ENCODE results near the gene CLOCK.
"Not testable (repeated sequence)": the region's sequence is repeated elsewhere in the genome, so short reads cannot be mapped to it uniquely, and the experiment has no call there.

Gene CLOCK

DNA sequence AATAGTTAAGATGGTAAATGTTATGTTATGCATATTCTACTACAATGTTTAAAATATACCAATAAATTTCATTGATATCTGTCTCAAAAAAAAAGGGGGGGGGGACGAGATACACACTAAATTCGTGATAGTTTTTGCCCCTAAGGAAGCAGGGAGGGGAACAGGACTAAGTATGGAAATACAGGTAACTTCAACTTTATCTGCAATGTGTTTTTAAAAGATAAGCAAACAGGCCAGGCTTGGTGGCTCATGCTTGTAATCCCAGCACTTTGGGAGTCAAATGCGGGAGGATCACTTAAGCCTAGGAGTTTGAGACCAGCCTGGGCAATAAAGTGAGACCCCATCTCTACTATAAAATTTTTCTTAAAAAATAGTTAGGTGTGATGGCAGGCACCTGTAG lies 13.4 kb upstream of the CLOCK start:
- H3K4me3 ChIP-seq (ENCODE audit: low read depth, low read length), result no peak overlapping the region
- peaks cover 9% of the 10 kb centered on the region; the same call in 1 of the 2 replicates for H3K4me1 ChIP-seq (ENCODE audit: control insufficient read depth, insufficient read depth, low read length)
- H3K36me3 ChIP-seq (ENCODE audit: control insufficient read depth, insufficient read depth, low read length), result no peaks in the 10 kb centered on the region
- no peak overlapping the region for H3K9ac ChIP-seq (ENCODE audit: low read depth, low read length)
- no peak overlapping the region for H3K27ac ChIP-seq (ENCODE audit: low read depth, low read length)
- no peaks in the 10 kb centered on the region for H3K9me3 ChIP-seq (ENCODE audit: control insufficient read depth, insufficient read depth, low read length)
- no peaks in the 10 kb centered on the region for H3K27me3 ChIP-seq (ENCODE audit: control insufficient read depth, insufficient read depth, low read length)

DNA sequence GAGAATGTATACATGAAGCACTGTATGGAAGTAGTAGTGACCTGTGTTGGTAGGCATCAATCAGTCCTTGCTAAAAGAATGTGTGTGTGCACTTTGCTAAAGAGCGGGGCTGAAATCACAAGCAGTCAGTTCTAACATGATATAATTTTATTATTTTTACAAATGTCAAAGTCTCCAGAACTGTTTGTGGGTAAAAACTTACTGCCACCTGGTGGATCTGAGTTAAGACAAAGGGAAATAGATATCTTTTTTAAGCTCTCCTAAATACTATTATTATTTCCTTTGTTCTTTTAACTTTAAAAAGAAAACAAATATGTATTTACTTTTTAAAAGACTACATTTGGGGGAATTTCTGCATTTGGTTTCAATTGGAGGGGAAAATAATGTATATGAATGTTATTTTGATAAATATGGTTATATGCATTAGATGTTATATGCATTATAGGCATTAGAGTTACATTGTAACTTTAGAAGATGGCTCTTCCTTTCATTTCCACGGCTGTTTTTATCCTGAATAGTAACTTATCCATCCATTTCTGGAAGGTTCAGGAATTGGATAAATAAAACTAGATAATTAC lies 7.8 kb upstream of the CLOCK start:
- peaks cover 16% of the 10 kb centered on the region for H3K4me1 ChIP-seq (ENCODE audit: control insufficient read depth, insufficient read depth, low read length)
- H3K27me3 ChIP-seq (ENCODE audit: control insufficient read depth, insufficient read depth, low read length), result no peaks in the 10 kb centered on the region
- H3K27ac ChIP-seq (ENCODE audit: low read depth, low read length), result no peak overlapping the region
- H3K4me3 ChIP-seq (ENCODE audit: low read depth, low read length), result no peak overlapping the region
- no peaks in the 10 kb centered on the region for H3K36me3 ChIP-seq (ENCODE audit: control insufficient read depth, insufficient read depth, low read length)
- no peaks in the 10 kb centered on the region for H3K9me3 ChIP-seq (ENCODE audit: control insufficient read depth, insufficient read depth, low read length)
- no peak overlapping the region for H3K9ac ChIP-seq (ENCODE audit: low read depth, low read length)

DNA sequence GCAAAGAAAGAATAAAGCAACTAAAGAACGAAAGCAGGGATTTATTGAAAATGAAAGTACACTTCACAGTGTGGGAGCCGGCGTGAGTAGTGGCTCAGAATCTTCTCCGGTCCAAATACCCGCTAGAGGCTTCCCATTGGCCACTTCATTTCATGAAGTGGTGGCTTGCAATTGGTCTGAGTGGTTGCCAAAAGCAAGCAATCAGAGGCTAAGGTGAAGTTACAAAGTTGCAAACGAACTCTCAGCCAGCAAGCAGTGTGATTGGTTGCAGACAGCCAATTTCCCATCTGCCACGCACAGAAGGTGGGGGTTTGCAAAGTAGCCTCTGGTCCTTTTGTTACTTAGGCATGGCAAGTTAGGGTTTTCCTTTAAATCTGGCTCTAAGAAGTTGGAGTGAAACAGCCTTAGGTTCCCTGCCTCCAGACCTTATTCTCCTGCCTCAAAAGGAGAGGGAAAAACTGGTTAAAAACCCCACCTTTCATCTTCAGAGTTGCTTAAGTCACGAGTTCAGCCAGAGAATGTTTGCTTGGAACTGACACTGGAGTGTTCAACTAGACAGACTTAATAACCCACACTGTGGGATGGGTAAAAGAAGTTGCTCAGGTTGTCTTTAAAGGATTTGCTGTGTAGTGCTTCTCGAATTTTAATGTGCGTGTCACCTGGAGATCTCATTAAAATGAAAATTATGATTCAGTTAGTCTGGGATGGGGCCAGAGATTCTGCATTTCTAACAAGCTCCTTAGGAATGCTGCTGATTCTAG lies 6.9 kb upstream of the CLOCK start:
- H3K27ac ChIP-seq (ENCODE audit: low read depth, low read length), result no peak overlapping the region
- H3K27me3 ChIP-seq (ENCODE audit: control insufficient read depth, insufficient read depth, low read length), result no peaks in the 10 kb centered on the region
- no peak overlapping the region for H3K9ac ChIP-seq (ENCODE audit: low read depth, low read length)
- no peaks in the 10 kb centered on the region for H3K9me3 ChIP-seq (ENCODE audit: control insufficient read depth, insufficient read depth, low read length)
- H3K36me3 ChIP-seq (ENCODE audit: control insufficient read depth, insufficient read depth, low read length), result no peaks in the 10 kb centered on the region
- peaks cover 18% of the 10 kb centered on the region for H3K4me1 ChIP-seq (ENCODE audit: control insufficient read depth, insufficient read depth, low read length)
- no peak overlapping the region for H3K4me3 ChIP-seq (ENCODE audit: low read depth, low read length)

DNA sequence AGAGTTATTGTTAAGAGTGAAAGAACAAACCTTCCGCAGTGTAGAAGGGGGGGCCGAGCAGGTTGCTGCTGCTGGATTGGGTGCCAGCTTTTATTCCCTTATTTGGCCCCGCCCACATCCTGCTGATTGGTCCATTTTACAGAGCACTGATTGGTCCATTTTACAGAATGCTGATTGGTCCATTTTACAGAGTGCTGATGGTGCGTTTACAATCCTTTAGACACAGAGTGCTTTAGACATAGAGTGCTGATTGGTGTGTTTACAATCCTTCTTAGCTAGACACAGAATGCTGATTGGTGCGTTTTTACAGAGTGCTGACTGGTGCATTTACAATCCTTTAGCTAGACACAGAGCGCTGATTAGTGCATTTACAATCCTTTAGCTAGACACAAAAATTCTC lies 5.3 kb upstream of the CLOCK start:
- peaks cover 27% of the 10 kb centered on the region for H3K4me1 ChIP-seq (ENCODE audit: control insufficient read depth, insufficient read depth, low read length)
- not testable (repeated sequence) for H3K27ac ChIP-seq (ENCODE audit: low read depth, low read length); H3K27me3 ChIP-seq (ENCODE audit: control insufficient read depth, insufficient read depth, low read length); H3K9me3 ChIP-seq (ENCODE audit: control insufficient read depth, insufficient read depth, low read length); H3K4me3 ChIP-seq (ENCODE audit: low read depth, low read length); H3K36me3 ChIP-seq (ENCODE audit: control insufficient read depth, insufficient read depth, low read length); H3K9ac ChIP-seq (ENCODE audit: low read depth, low read length)

DNA sequence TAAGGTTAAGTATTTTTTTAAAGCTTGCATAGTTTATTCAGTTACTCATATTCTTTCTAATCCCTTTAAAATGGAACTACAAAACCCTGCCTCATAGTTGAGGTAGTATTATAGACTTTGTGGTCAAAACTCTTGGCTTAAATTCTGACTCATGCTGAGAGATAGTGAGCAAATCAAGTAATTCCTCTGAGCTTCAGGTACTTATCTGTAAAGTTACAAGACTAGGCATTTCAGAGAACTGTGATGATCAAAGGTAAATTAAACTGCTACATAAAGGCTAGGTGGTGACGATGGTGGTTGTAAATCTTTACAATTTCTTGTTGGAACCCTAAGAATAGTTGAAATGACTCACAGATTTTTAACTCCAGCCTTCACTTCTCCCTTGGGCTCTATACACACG lies 3.2 kb upstream of the CLOCK start:
- Histone ChIP-seq H3K27ac (ENCODE audit: low read depth, low read length) (no peak overlapping the region), H3K9ac (ENCODE audit: low read depth, low read length) (no peak overlapping the region), H3K9me3 (ENCODE audit: control insufficient read depth, insufficient read depth, low read length) (no peaks in the 10 kb centered on the region), H3K4me3 (ENCODE audit: low read depth, low read length) (no peak overlapping the region), H3K4me1 (ENCODE audit: control insufficient read depth, insufficient read depth, low read length) (peaks cover 27% of the 10 kb centered on the region), H3K27me3 (ENCODE audit: control insufficient read depth, insufficient read depth, low read length) (no peaks in the 10 kb centered on the region), H3K36me3 (ENCODE audit: control insufficient read depth, insufficient read depth, low read length) (no peaks in the 10 kb centered on the region)

DNA sequence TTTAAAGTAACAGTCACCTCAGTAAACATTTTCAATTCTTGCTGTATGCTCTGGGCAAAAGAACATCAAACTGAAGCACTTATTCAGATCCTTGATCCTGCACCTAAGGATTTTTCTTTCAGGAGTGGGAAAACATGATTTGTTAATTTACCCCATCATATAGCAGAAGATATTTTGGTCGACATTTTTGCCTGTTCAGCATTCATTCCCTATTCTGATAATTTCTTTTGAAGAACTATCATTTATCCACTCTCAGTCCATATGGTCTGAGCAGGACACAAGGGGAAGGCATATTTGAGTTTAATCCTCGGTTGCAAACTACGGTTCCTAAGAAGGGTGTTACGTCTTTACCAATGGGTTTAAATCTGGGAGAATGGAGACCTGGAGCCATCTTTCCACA lies 1.2 kb upstream of the CLOCK start:
- peaks cover 33% of the 10 kb centered on the region for H3K4me1 ChIP-seq (ENCODE audit: control insufficient read depth, insufficient read depth, low read length)
- peak overlapping the region; percentile 87 for H3K4me3 ChIP-seq (ENCODE audit: low read depth, low read length)
- H3K9me3 ChIP-seq (ENCODE audit: control insufficient read depth, insufficient read depth, low read length), result no peaks in the 10 kb centered on the region
- no peaks in the 10 kb centered on the region for H3K27me3 ChIP-seq (ENCODE audit: control insufficient read depth, insufficient read depth, low read length)
- peak overlapping the region; percentile 98 for H3K27ac ChIP-seq (ENCODE audit: low read depth, low read length)
- no peaks in the 10 kb centered on the region for H3K36me3 ChIP-seq (ENCODE audit: control insufficient read depth, insufficient read depth, low read length)
- H3K9ac ChIP-seq (ENCODE audit: low read depth, low read length), result peak overlapping the region; percentile 84; the same call in 1 of the 2 replicates

DNA sequence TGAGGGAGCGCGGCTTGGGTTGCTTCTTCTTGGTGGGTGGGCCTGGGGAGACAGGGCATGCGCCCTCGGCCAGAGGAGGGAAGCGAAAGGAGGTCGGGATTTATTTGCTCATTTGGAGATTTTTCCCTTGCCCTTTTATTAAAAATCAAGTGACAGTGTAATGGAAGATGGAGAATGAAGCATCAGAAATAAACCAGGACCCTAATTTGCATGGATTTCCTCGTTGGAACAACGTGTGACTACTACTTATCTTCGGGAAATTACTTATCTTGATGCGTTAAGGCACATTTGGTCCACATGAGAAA lies 709 bp upstream of the CLOCK start:
- H3K9me3 ChIP-seq (ENCODE audit: control insufficient read depth, insufficient read depth, low read length), result no peaks in the 10 kb centered on the region
- peak overlapping the region; percentile 84 for H3K9ac ChIP-seq (ENCODE audit: low read depth, low read length)
- peak overlapping the region; percentile 98 for H3K27ac ChIP-seq (ENCODE audit: low read depth, low read length)
- H3K27me3 ChIP-seq (ENCODE audit: control insufficient read depth, insufficient read depth, low read length), result no peaks in the 10 kb centered on the region
- H3K4me3 ChIP-seq (ENCODE audit: low read depth, low read length), result peak overlapping the region; percentile 87
- no peaks in the 10 kb centered on the region for H3K36me3 ChIP-seq (ENCODE audit: control insufficient read depth, insufficient read depth, low read length)
- peaks cover 37% of the 10 kb centered on the region for H3K4me1 ChIP-seq (ENCODE audit: control insufficient read depth, insufficient read depth, low read length)

DNA sequence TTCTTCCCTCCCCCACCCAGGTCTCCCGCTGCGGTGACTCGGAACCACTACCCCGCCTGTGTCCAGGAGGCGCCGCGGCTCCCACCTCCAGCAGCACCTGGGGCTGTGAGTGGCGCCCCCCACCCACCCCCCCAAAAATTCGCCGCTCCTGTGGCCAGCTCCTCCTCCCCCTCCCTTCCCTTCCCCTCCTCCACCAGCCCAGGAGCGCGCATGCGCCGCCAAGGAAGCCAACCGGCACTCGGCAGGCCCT lies 278 bp downstream of the CLOCK start:
- peaks cover 38% of the 10 kb centered on the region for H3K4me1 ChIP-seq (ENCODE audit: control insufficient read depth, insufficient read depth, low read length)
- peak overlapping the region; percentile 84; the same call in 1 of the 2 replicates for H3K9ac ChIP-seq (ENCODE audit: low read depth, low read length)
- H3K36me3 ChIP-seq (ENCODE audit: control insufficient read depth, insufficient read depth, low read length), result no peaks in the 10 kb centered on the region
- peak overlapping the region; percentile 98 for H3K27ac ChIP-seq (ENCODE audit: low read depth, low read length)
- H3K9me3 ChIP-seq (ENCODE audit: control insufficient read depth, insufficient read depth, low read length), result no peaks in the 10 kb centered on the region
- H3K4me3 ChIP-seq (ENCODE audit: low read depth, low read length), result peak overlapping the region; percentile 87
- no peaks in the 10 kb centered on the region for H3K27me3 ChIP-seq (ENCODE audit: control insufficient read depth, insufficient read depth, low read length)

DNA sequence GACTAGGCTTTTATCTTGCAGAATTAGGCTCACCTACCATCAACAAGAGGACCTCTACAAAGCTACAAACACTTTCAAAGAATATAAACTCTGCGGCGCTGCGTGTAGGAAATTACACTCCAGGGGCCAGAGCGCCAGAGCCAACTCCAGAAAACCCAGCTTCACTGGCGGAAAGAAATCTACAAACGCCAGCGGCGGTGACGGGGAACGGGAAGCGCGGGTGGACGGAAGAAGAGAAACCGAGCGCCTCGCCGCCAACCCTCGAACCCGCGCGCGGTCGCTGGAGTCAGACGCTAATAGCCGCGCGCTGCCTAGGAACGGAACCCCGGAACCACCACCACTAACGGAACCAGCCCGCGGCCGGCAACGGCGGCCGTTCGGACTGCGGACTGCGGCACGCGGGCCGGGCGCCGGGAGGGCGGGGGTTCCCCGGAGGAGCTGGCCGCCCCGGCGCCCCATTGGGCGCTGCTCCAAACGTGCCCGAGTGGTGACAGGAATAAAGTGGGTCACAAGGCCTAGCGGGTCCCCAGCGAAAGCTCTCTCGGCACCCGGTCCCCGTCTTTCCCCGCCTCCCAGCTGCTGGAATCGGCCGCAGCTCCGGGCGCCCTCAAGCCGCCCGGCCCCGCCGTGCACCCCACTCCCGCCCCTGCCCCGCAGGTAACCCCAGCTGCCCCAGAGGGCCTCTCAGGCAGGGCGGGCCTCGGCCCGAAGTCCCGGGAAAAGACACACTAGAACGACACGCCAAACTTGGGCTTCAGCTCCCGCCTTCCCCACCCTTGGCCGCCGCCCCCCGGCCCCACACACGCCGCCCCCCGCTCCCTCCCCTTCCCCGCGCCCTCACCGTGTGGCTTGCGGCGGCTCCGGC lies 836 bp downstream of the CLOCK start:
- H3K9ac ChIP-seq (ENCODE audit: low read depth, low read length), result peak overlapping the region; percentile 75
- H3K4me3 ChIP-seq (ENCODE audit: low read depth, low read length), result peak overlapping the region; percentile 87
- H3K9me3 ChIP-seq (ENCODE audit: control insufficient read depth, insufficient read depth, low read length), result no peaks in the 10 kb centered on the region
- peak overlapping the region; percentile 98 for H3K27ac ChIP-seq (ENCODE audit: low read depth, low read length)
- no peaks in the 10 kb centered on the region for H3K36me3 ChIP-seq (ENCODE audit: control insufficient read depth, insufficient read depth, low read length)
- H3K4me1 ChIP-seq (ENCODE audit: control insufficient read depth, insufficient read depth, low read length), result peaks cover 42% of the 10 kb centered on the region
- H3K27me3 ChIP-seq (ENCODE audit: control insufficient read depth, insufficient read depth, low read length), result no peaks in the 10 kb centered on the region

DNA sequence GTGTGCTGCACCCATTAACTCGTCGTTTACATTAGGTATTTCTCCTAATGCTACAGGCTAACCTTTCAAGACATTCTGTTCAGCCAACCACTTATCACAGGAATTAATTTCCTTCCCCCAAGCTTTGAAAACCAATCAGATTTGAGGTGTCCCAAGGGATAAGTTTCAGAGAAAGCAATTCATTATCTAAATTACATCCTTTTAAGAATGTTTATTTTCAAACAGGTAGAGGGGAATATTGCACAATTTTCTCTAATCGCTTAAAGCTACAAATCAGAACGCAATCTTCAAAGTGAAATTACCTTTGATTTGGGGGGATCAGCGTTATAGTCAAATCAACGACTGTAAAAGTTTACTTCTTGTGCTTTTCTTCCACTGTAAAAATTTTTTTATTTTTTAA lies 1.6 kb downstream of the CLOCK start:
- peak overlapping the region; percentile 75 for H3K9ac ChIP-seq (ENCODE audit: low read depth, low read length)
- no peaks in the 10 kb centered on the region for H3K27me3 ChIP-seq (ENCODE audit: control insufficient read depth, insufficient read depth, low read length)
- H3K4me3 ChIP-seq (ENCODE audit: low read depth, low read length), result peak overlapping the region; percentile 87
- H3K4me1 ChIP-seq (ENCODE audit: control insufficient read depth, insufficient read depth, low read length), result peaks cover 43% of the 10 kb centered on the region
- peak overlapping the region; percentile 98 for H3K27ac ChIP-seq (ENCODE audit: low read depth, low read length)
- H3K9me3 ChIP-seq (ENCODE audit: control insufficient read depth, insufficient read depth, low read length), result no peaks in the 10 kb centered on the region
- no peaks in the 10 kb centered on the region for H3K36me3 ChIP-seq (ENCODE audit: control insufficient read depth, insufficient read depth, low read length)

DNA sequence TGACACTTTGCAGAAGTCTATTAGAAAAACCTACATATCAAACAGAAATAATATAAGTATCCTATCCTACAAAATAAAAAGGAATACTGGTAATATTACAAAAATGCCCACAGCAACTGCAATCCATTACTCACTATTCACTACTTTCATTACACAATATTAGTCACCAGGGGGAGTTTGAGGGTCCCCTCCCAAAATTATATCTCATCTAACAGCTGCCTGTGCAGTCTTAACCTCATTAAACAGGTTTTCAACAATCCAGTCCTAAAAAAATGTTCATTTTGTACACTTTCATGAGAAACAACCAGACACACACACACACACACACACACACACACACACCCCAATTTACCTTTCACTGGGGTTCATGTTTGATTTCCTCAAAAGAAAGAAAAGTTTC lies 2.9 kb downstream of the CLOCK start:
- no peaks in the 10 kb centered on the region for H3K9me3 ChIP-seq (ENCODE audit: control insufficient read depth, insufficient read depth, low read length)
- no peak overlapping the region for H3K4me3 ChIP-seq (ENCODE audit: low read depth, low read length)
- peaks cover 42% of the 10 kb centered on the region for H3K4me1 ChIP-seq (ENCODE audit: control insufficient read depth, insufficient read depth, low read length)
- no peak overlapping the region for H3K9ac ChIP-seq (ENCODE audit: low read depth, low read length)
- H3K36me3 ChIP-seq (ENCODE audit: control insufficient read depth, insufficient read depth, low read length), result no peaks in the 10 kb centered on the region
- no peaks in the 10 kb centered on the region for H3K27me3 ChIP-seq (ENCODE audit: control insufficient read depth, insufficient read depth, low read length)
- no peak overlapping the region for H3K27ac ChIP-seq (ENCODE audit: low read depth, low read length)

All from HUES48 (cell line).